Pancreas (tissue), 10 donors: ENCODE results near the gene COQ9. TPM values are rescaled to one million over a fixed set of nuclear protein-coding genes. Genes with fewer than 3 reads are reported as not detected.

Source experiments
- ATAC-seq, 4 donors: fragments of 200-7000 bp; cut with Tn5 transposase; one replicate each; pipeline versions ENCODE4 v1.8.0 to v1.9.1; 2020; ENCODE audit warnings: mild to moderate bottlenecking in 4 of 4, moderate library complexity in 4 of 4
- DNase-seq, 6 donors: peaks; one replicate each; pipeline ENCODE4 v3.0.0-alpha.2; 2020
- FAIRE-seq: peaks from 2 replicates; lab custom pipeline; 2012; peaks lifted over from hg19 to GRCh38; lab: Jason Lieb, UNC
- H3K27ac ChIP-seq, 4 donors: fragments of 200-600 bp; sonication (generic); 1 replicate in 3 of 4; 2 replicates in 1 of 4; pipeline versions ENCODE4 v1.5.0 to v1.8.0; 2020
- H3K27me3 ChIP-seq, 4 donors: fragments of 200-600 bp; one replicate each; pipeline ENCODE4 v1.8.0; 2021
- H3K36me3 ChIP-seq, 3 donors: fragments of 200-600 bp; sonication (generic) in 1 of 3; one replicate each; pipeline versions ENCODE4 v1.5.0 to v1.8.0; 2020 to 2021
- H3K4me1 ChIP-seq, 3 donors: fragments of 200-600 bp; one replicate each; pipeline ENCODE4 v1.8.0; 2021
- H3K4me3 ChIP-seq, 4 donors: fragments of 200-600 bp; sonication (generic) in 2 of 4; one replicate each; pipeline versions ENCODE4 v1.5.0 to v1.8.0; 2020 to 2021
- H3K9me3 ChIP-seq, 4 donors: fragments of 200-600 bp; one replicate each; pipeline ENCODE4 v1.8.0; 2021
- WGBS, 2 donors: extraction: QIAGEN DNeasy Blood & Tissue Kit; methylation state at CpG; one replicate each; pipeline ENCODE4 v1.1.7; 2013; 5-methylcytosine and 5-hydroxymethylcytosine counted together
- intact Hi-C, 3 donors: fragments of 100-400 bp; cut with DNase I; formaldehyde crosslinking; loops; one replicate each; pipeline versions ENCODE4 v1.11.1 to v1.14.2; 2022
- polyA plus RNA-seq, 2 donors: library from polyadenylated mRNA; stranded (reverse); fragments of 200-250 nt; gene quantifications; one replicate each; pipeline ENCODE4 v1.2.3, GENCODE V29; 2013
- total RNA-seq, 6 donors: library from RNA; stranded (reverse); fragmentation: NEBNext Ultra II Directional in 4 of 6; extraction: Animal tissue kit (Norgen Biotek cat#: 25700) in 4 of 6; gene quantifications; one replicate each; pipeline versions ENCODE4 v1.2.1 to v1.2.4, GENCODE V29; 2021 to 2023
- TF ChIP-seq, protein P1 (sequence below), 4 donors: fragments of 200-600 bp; sonication (generic) in 3 of 4; IDR thresholded peaks; one replicate each; pipeline versions ENCODE4 v1.5.0 to v1.8.0; 2021; ENCODE audit warnings: antibody characterized with exemption in 4 of 4
- donor health status: healthy with polysubstance abuse.
- donor health status: DM: no; HTN: no; CAD: no; lungs with moderate emphysema.
- donor health status: DM: no; HTN: no; CAD: no.
- donor health status: control.
- donor health status: control.
- donor health status: Bipolar disorder and iron deficiency.
- donor health status: DM: yes; HTN: yes; CAD: no.
- donor health status: DM: no; HTN: no; CAD: no.
- donor health status: DM: no; HTN: no; CAD: no.
- donor health status: DM: yes; HTN: yes; CAD: no.

COQ9 gene
- total and polyA plus RNA-seq, 8 donors = 17.7 to 51.1 (median 25.3) TPM

DNA sequence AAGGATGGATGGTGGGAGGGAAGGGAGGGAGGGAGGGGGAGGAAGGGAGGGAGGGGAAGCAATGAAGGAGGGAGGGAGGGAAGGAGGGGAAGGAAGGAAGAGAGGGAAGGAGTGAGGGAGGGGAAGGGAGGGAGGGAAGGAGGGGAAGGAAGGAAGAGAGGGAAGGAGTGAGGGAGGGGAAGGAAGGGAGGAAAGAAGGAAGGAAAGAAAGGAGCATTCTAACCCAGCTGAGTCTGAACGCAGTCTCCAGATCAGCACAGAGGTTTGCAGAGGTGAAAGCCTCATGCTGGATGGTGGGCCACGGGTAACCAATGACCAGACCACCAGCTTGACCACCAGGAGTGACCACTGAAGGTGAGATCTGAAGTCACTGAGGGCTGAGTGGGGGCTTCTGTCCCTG, 24.1 kb upstream of the COQ9 start:
- no peaks in the 10 kb centered on the region for H3K9me3 ChIP-seq
- 70 to 82% methylated on average over 2 of the region's 2 CpGs for WGBS, 2 donors
- H3K36me3 ChIP-seq = peaks cover 0 to under 1% (median 0%) of the 10 kb centered on the region in 3 donors
- no peak overlapping the region for H3K27ac ChIP-seq
- TF ChIP-seq, protein P1, sequence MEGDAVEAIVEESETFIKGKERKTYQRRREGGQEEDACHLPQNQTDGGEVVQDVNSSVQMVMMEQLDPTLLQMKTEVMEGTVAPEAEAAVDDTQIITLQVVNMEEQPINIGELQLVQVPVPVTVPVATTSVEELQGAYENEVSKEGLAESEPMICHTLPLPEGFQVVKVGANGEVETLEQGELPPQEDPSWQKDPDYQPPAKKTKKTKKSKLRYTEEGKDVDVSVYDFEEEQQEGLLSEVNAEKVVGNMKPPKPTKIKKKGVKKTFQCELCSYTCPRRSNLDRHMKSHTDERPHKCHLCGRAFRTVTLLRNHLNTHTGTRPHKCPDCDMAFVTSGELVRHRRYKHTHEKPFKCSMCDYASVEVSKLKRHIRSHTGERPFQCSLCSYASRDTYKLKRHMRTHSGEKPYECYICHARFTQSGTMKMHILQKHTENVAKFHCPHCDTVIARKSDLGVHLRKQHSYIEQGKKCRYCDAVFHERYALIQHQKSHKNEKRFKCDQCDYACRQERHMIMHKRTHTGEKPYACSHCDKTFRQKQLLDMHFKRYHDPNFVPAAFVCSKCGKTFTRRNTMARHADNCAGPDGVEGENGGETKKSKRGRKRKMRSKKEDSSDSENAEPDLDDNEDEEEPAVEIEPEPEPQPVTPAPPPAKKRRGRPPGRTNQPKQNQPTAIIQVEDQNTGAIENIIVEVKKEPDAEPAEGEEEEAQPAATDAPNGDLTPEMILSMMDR (IDR thresholded peaks at IDR 0.05) = no peak
- intact Hi-C loops = loop anchor here in 2 of 3 donors (10.0 kb wide), 2 partner anchors 92 to 328 kb away; partner anchors contain the start of gene CPNE2 (in 1 of the 2)
- H3K4me1 ChIP-seq = peaks cover 0 to 3% (median 0%) of the 10 kb centered on the region in 3 donors
- no peak overlapping the region for H3K4me3 ChIP-seq
- ATAC-seq (no peak), FAIRE-seq (no peak), DNase-seq (peak in 1 of 6 donors; percentile 13)
- H3K27me3 ChIP-seq = no peaks in the 10 kb centered on the region

DNA sequence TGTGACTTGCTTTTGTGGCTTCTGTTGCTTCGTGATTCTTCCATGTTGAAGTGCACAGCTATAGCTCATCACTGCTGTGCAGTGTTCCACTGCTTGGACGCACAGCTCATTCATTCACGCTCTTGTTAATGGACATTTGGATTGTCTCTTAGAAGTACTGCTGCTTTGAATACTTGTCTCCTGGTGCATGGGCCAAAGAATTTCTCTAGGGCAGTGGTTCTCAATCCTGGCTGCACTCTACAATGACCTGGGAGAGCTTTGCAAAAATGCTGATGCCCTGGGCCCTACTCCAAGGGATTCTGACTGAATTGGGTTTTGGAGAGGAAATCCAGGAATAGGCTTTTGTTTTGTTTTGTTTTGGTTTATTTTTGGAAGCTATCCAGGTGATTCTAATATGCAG, 22.7 kb upstream of the COQ9 start:
- Histone ChIP-seq H3K4me3 (no peak overlapping the region), H3K9me3 (no peaks in the 10 kb centered on the region), H3K36me3 (peaks cover 0 to 10% (median 0%) of the 10 kb centered on the region in 3 donors), H3K27me3 (no peaks in the 10 kb centered on the region), H3K4me1 (no peaks in the 10 kb centered on the region), H3K27ac (no peak overlapping the region)
- WGBS, 2 donors = 72 to 82% methylated on average over 3 of the region's 3 CpGs
- TF ChIP-seq, protein P1 (IDR thresholded peaks at IDR 0.05) = no peak
- intact Hi-C loops = loop anchor here in 2 of 3 donors (10.0 kb wide), 2 partner anchors 90 to 330 kb away; partner anchors contain the start of gene CPNE2 (in 1 of the 2)
- FAIRE-seq (no peak), ATAC-seq (no peak), DNase-seq (no peak)

DNA sequence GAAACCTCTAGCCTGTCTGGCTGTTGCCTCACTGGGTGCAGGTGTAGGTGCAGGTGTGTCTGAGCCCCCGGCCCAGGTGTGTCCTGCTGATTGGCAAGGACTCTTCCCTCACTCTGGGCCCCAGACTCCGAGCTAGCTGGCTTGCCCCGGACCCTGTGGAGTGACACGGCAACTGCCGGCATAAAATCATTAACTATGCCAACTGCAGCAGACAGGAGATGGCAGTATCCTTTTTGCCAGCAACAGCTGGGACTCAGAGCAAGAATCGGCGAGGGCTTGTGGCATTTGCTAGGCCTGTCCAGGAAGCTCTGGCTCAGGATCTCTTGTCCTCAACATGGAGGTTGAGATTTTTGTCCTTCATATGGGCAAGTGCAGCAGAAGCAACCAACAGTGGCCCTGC, 20.9 kb upstream of the COQ9 start:
- H3K36me3 ChIP-seq = peaks cover 0 to 25% (median 10%) of the 10 kb centered on the region in 3 donors
- no peaks in the 10 kb centered on the region for H3K9me3 ChIP-seq
- no peak for ATAC-seq
- H3K4me1 ChIP-seq = no peaks in the 10 kb centered on the region
- TF ChIP-seq, protein P1 (IDR thresholded peaks at IDR 0.05) = no peak
- no peaks in the 10 kb centered on the region for H3K27me3 ChIP-seq
- FAIRE-seq = no peak
- no peak overlapping the region for H3K4me3 ChIP-seq
- no peak overlapping the region for H3K27ac ChIP-seq
- 86 to 90% methylated on average over 7 of the region's 7 CpGs for WGBS, 2 donors
- intact Hi-C loops = loop anchor here in 2 of 3 donors (10.0 kb wide), 2 partner anchors 88 to 332 kb away; partner anchors contain the start of gene CPNE2 (in 1 of the 2)
- no peak for DNase-seq

DNA sequence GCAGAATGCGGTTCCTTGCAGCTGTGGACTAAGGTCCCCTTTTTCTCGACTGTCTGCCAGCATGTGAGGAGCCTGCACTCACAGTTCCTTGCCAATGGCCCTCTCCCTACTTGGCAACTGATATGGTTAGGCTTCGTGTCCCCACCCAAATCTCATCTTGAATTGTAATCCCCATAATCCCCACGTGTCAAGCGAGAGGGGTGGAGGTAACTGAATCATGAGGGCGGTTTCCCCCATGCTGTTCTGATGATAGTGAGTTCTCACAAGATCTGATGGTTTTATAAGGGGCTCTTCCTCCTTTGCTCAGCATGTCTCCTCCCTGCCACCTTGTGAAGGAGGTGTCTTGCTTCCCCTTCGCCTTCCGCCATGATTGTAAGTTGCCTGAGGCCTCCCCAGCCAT, 20.0 kb upstream of the COQ9 start:
- no peak for ATAC-seq
- H3K9me3 ChIP-seq = no peaks in the 10 kb centered on the region
- no peaks in the 10 kb centered on the region for H3K4me1 ChIP-seq
- intact Hi-C loops = loop anchor here in 2 of 3 donors (10.0 kb wide), 2 partner anchors 87 to 333 kb away; partner anchors contain the start of gene CPNE2 (in 1 of the 2)
- no peak overlapping the region for H3K27ac ChIP-seq
- FAIRE-seq = no peak
- TF ChIP-seq, protein P1 (IDR thresholded peaks at IDR 0.05) = no peak
- no peak for DNase-seq
- H3K27me3 ChIP-seq = no peaks in the 10 kb centered on the region
- H3K4me3 ChIP-seq = no peak overlapping the region
- 84 to 89% methylated on average over 8 of the region's 8 CpGs for WGBS, 2 donors
- H3K36me3 ChIP-seq = peaks cover 0 to 32% (median 10%) of the 10 kb centered on the region in 3 donors

DNA sequence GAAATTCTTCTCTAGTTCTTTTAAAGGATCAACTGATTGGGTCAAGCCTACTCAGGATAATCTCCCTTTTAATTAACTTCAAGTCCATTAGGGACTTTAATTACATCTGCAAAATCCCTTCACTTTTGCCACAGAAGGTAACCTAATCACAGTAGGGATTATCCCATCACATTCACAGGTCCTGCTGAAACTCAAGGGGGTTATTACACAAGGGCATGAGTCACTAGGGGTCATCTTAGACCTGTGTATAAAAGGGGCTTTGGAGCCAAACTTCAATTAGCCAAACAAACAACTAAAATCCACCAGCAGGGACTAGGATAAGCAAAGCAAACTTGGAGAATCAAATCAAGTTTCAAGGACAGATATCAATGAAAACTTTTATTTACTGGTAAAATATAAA, 19.5 kb upstream of the COQ9 start:
- Histone ChIP-seq H3K27ac (no peak overlapping the region), H3K4me3 (no peak overlapping the region), H3K9me3 (no peaks in the 10 kb centered on the region), H3K27me3 (no peaks in the 10 kb centered on the region), H3K36me3 (peaks cover 0 to 32% (median 10%) of the 10 kb centered on the region in 3 donors), H3K4me1 (no peaks in the 10 kb centered on the region)
- ATAC-seq (no peak), DNase-seq (no peak), FAIRE-seq (no peak)
- intact Hi-C loops = loop anchor here in 2 of 3 donors (10.0 kb wide), 2 partner anchors 87 to 333 kb away; partner anchors contain the start of gene CPNE2 (in 1 of the 2)
- TF ChIP-seq, protein P1 (IDR thresholded peaks at IDR 0.05) = no peak
